Cardiac muscle cell (in vitro differentiated cells and primary cell): ENCODE measurements around the gene AEN. TPM values are rescaled to one million over a fixed set of nuclear protein-coding genes. Genes with fewer than 3 reads are reported as not detected.

Source experiments
- DNase-seq, 2 donors: peaks; one replicate each; pipeline versions ENCODE4 v3.0.0 to v3.0.0-alpha.2; 2010 to 2017; ENCODE audit warnings: low read depth in 1 of 2, low spot score in 1 of 2
- H3K27ac ChIP-seq: fragments of 200-600 bp; sonication (generic); 2 replicates; pipeline ENCODE4 v1.5.1; 2016
- H3K27me3 ChIP-seq: fragments of 200-600 bp; sonication (generic); 2 replicates; pipeline ENCODE4 v1.6.0; 2016; ENCODE audit warnings: control low read depth
- H3K36me3 ChIP-seq: fragments of 200-600 bp; sonication (generic); 2 replicates; pipeline ENCODE4 v1.5.1; 2016; ENCODE audit warnings: control low read depth
- H3K4me1 ChIP-seq: fragments of 200-600 bp; sonication (generic); 2 replicates; pipeline ENCODE4 v1.8.1; 2017; ENCODE audit warnings: low read depth, mild to moderate bottlenecking, mixed run types
- H3K4me3 ChIP-seq: fragments of 200-600 bp; sonication (generic); 2 replicates; pipeline ENCODE4 v1.5.1; 2016; ENCODE audit warnings: mild to moderate bottlenecking
- H3K9me3 ChIP-seq: fragments of 200-600 bp; sonication (generic); 2 replicates; pipeline ENCODE4 v1.5.1; 2017; ENCODE audit warnings: low read depth, mild to moderate bottlenecking, control low read depth
- CTCF ChIP-seq: IDR thresholded peaks from 2 replicates; pipeline ENCODE4 v1.5.1; 2012; ENCODE audit warnings: low read depth, mild to moderate bottlenecking, low read length
- polyA plus RNA-seq: library from polyadenylated mRNA; unstranded; fragments of >200 nt; fragmentation: Nextera tagmentation; extraction: Ambion mirVana; gene quantifications from 2 replicates; pipeline ENCODE4 v1.2.1, GENCODE V29; 2016
- total RNA-seq: library from RNA; depleted of rRNA; stranded (reverse); fragments of >200 nt; gene quantifications from 2 replicates; pipeline ENCODE4 v1.2.3, GENCODE V29; 2016

Gene AEN
- total and polyA plus RNA-seq, 2 experiments from 2014 or later = 20.9 to 53.6 TPM

GRCh38 chr15:88655103-88655553, 34.0 kb downstream of the AEN start:
- Histone ChIP-seq H3K27ac (no peak overlapping the region), H3K4me1 (no peaks in the 10 kb centered on the region), H3K4me3 (no peak overlapping the region), H3K27me3 (peaks cover 3% of the 10 kb centered on the region), H3K9me3 (no peaks in the 10 kb centered on the region), H3K36me3 (no peaks in the 10 kb centered on the region)
- no peak for DNase-seq
- TF ChIP-seq CTCF = no peak

GRCh38 chr15:88655800-88656488, 34.8 kb downstream of the AEN start:
- Histone ChIP-seq H3K36me3 (no peaks in the 10 kb centered on the region), H3K9me3 (no peaks in the 10 kb centered on the region), H3K27ac (no peak overlapping the region), H3K4me1 (no peaks in the 10 kb centered on the region), H3K4me3 (no peak overlapping the region), H3K27me3 (peaks cover 3% of the 10 kb centered on the region)
- no peak for DNase-seq
- no peak for TF ChIP-seq CTCF

GRCh38 chr15:88656760-88657221, 35.7 kb downstream of the AEN start:
- no peak for DNase-seq
- Histone ChIP-seq H3K9me3 (no peaks in the 10 kb centered on the region), H3K27me3 (peaks cover 3% of the 10 kb centered on the region), H3K4me1 (no peaks in the 10 kb centered on the region), H3K36me3 (no peaks in the 10 kb centered on the region), H3K27ac (no peak overlapping the region), H3K4me3 (no peak overlapping the region)
- no peak for TF ChIP-seq CTCF

GRCh38 chr15:88657326-88658069, 36.4 kb downstream of the AEN start:
- peak; percentile 87 for TF ChIP-seq CTCF
- no peak overlapping the region for H3K27ac ChIP-seq
- no peaks in the 10 kb centered on the region for H3K36me3 ChIP-seq
- no peaks in the 10 kb centered on the region for H3K9me3 ChIP-seq
- peaks cover 3% of the 10 kb centered on the region for H3K27me3 ChIP-seq
- peak; percentile 64 to 71 for DNase-seq
- H3K4me1 ChIP-seq = no peaks in the 10 kb centered on the region
- no peak overlapping the region for H3K4me3 ChIP-seq

GRCh38 chr15:88658070-88658965, 37.2 kb downstream of the AEN start:
- no peaks in the 10 kb centered on the region for H3K36me3 ChIP-seq
- no peak overlapping the region for H3K4me3 ChIP-seq
- H3K4me1 ChIP-seq = no peaks in the 10 kb centered on the region
- no peaks in the 10 kb centered on the region for H3K9me3 ChIP-seq
- no peak for DNase-seq
- no peak for TF ChIP-seq CTCF
- no peak overlapping the region for H3K27ac ChIP-seq
- peaks cover 3% of the 10 kb centered on the region for H3K27me3 ChIP-seq
